HEK293 (cell line): ENCODE results near the gene TNFSF4.

Experiments
- CTCF ChIA-PET: fragments of 350-600 bp; formaldehyde crosslinking; extraction: SDS; loops from one replicate; lab custom pipeline; 2021; ENCODE audit warnings: antibody characterized with exemption; lab: Yijun Ruan, JAX
- POLR2A ChIA-PET: fragments of 300-600 bp; formaldehyde crosslinking; extraction: SDS; loops from one replicate; lab custom pipeline; 2020; ENCODE audit warnings: antibody characterized with exemption, inconsistent platforms; lab: Yijun Ruan, JAX
- H3K27ac ChIP-seq: fragments of 200-500 bp; sonication (Bioruptor generic); 2 replicates; pipeline ENCODE4 v1.5.1; 2014; ENCODE audit warnings: low read depth, low read length, control low read depth, inconsistent platforms; ENCODE audit errors: extremely low read depth
- H3K36me3 ChIP-seq, 2 experiments: fragments of 200-500 bp in 1 of 2; sonication (Bioruptor generic) in 1 of 2; 1 replicate in 1 of 2; 2 replicates in 1 of 2; pipeline ENCODE4 v1.5.1; 2014 to 2017; ENCODE audit warnings: inconsistent platforms in 2 of 2, low read length in 2 of 2; ENCODE audit not compliant: control insufficient read depth in 2 of 2, insufficient read depth in 1 of 2
- H3K4me1 ChIP-seq: fragments of 200-500 bp; sonication (Bioruptor generic); 2 replicates; pipeline ENCODE4 v1.5.1; 2014; ENCODE audit warnings: mild to moderate bottlenecking, low read length, inconsistent platforms; ENCODE audit not compliant: control insufficient read depth, insufficient read depth
- H3K4me3 ChIP-seq: 2 replicates; pipeline ENCODE4 v1.5.1; 2011; ENCODE audit warnings: low read depth, mild to moderate bottlenecking, control low read depth, low read length, moderate library complexity
- H3K9me3 ChIP-seq: fragments of 200-500 bp; sonication (Bioruptor generic); 2 replicates; pipeline ENCODE4 v1.5.1; 2014; ENCODE audit warnings: low read depth, low read length, inconsistent platforms; ENCODE audit not compliant: control insufficient read depth, insufficient read depth
- GLIS1 ChIP-seq: fragments of 450-650 bp; formaldehyde crosslinking; IDR thresholded peaks from 2 replicates; pipeline ENCODE4 v1.5.1; 2016; ENCODE audit warnings: missing biosample characterization, missing genetic modification characterization
- RBAK ChIP-seq: fragments of 450-650 bp; formaldehyde crosslinking; IDR thresholded peaks from 2 replicates; pipeline ENCODE4 v1.5.1; 2016; ENCODE audit warnings: missing biosample characterization, missing genetic modification characterization
- SP3 ChIP-seq: fragments of 450-650 bp; formaldehyde crosslinking; IDR thresholded peaks from 2 replicates; pipeline ENCODE4 v1.5.1; 2016; ENCODE audit warnings: missing biosample characterization, missing genetic modification characterization
- TRIM28 ChIP-seq: IDR thresholded peaks from 2 replicates; pipeline ENCODE4 v1.6.1; 2011; ENCODE audit warnings: low read length, control low read depth, borderline replicate concordance
- WT1 ChIP-seq: fragments of 450-650 bp; formaldehyde crosslinking; IDR thresholded peaks from 2 replicates; pipeline ENCODE4 v1.5.1; 2016; ENCODE audit warnings: missing biosample characterization, missing genetic modification characterization
- ZFHX2 ChIP-seq: fragments of 450-650 bp; formaldehyde crosslinking; conservative IDR thresholded peaks from 2 replicates; pipeline ENCODE4 v1.5.1; 2016; ENCODE audit warnings: missing biosample characterization, missing genetic modification characterization
- ZNF169 ChIP-seq: fragments of 450-650 bp; formaldehyde crosslinking; IDR thresholded peaks from 2 replicates; pipeline ENCODE4 v1.5.1; 2016; ENCODE audit warnings: missing biosample characterization, missing genetic modification characterization
- ZNF202 ChIP-seq: fragments of 450-650 bp; formaldehyde crosslinking; IDR thresholded peaks from 2 replicates; pipeline ENCODE4 v1.5.1; 2016; ENCODE audit warnings: missing biosample characterization, missing genetic modification characterization, borderline replicate concordance
- ZNF214 ChIP-seq: fragments of 450-650 bp; formaldehyde crosslinking; IDR thresholded peaks from 2 replicates; pipeline ENCODE4 v1.5.1; 2017; ENCODE audit warnings: missing biosample characterization, mild to moderate bottlenecking, missing genetic modification characterization, borderline replicate concordance
- ZNF302 ChIP-seq: fragments of 450-650 bp; formaldehyde crosslinking; IDR thresholded peaks from 2 replicates; pipeline ENCODE4 v1.5.1; 2016; ENCODE audit warnings: missing biosample characterization, missing genetic modification characterization, low read depth
- ZNF354C ChIP-seq: fragments of 450-650 bp; formaldehyde crosslinking; IDR thresholded peaks from 2 replicates; pipeline ENCODE4 v1.5.1; 2016; ENCODE audit warnings: missing biosample characterization, missing genetic modification characterization, low read depth, borderline replicate concordance
- ZNF529 ChIP-seq: fragments of 450-650 bp; formaldehyde crosslinking; IDR thresholded peaks from 2 replicates; pipeline ENCODE4 v1.5.1; 2017; ENCODE audit warnings: missing genetic modification characterization, missing biosample characterization; ENCODE audit not compliant: insufficient replicate concordance
- ZNF626 ChIP-seq: fragments of 450-650 bp; sonication (Bioruptor Pico); formaldehyde crosslinking; IDR thresholded peaks from 2 replicates; pipeline ENCODE4 v1.5.1; 2018; ENCODE audit warnings: missing biosample characterization, missing genetic modification characterization, inconsistent platforms
- ZNF654 ChIP-seq: fragments of 450-650 bp; formaldehyde crosslinking; IDR thresholded peaks from 2 replicates; pipeline ENCODE4 v1.5.1; 2016; ENCODE audit warnings: low read depth, missing biosample characterization, missing genetic modification characterization
- ZNF660 ChIP-seq: fragments of 450-650 bp; IDR thresholded peaks from 2 replicates; pipeline ENCODE4 v1.5.1; 2018; ENCODE audit warnings: missing biosample characterization, mild to moderate bottlenecking, missing genetic modification characterization
- ZNF664 ChIP-seq: fragments of 450-650 bp; formaldehyde crosslinking; IDR thresholded peaks from 2 replicates; pipeline ENCODE4 v1.5.1; 2016; ENCODE audit warnings: missing biosample characterization, missing genetic modification characterization
- ZNF707 ChIP-seq: fragments of 450-650 bp; formaldehyde crosslinking; IDR thresholded peaks from 2 replicates; pipeline ENCODE4 v1.5.1; 2016; ENCODE audit warnings: missing biosample characterization, missing genetic modification characterization
- ZNF777 ChIP-seq: fragments of 450-650 bp; formaldehyde crosslinking; IDR thresholded peaks from 2 replicates; pipeline ENCODE4 v1.5.1; 2017; ENCODE audit warnings: missing biosample characterization, missing genetic modification characterization, borderline replicate concordance
- ZNF785 ChIP-seq: fragments of 450-650 bp; formaldehyde crosslinking; IDR thresholded peaks from 2 replicates; pipeline ENCODE4 v1.5.1; 2016; ENCODE audit warnings: missing biosample characterization, missing genetic modification characterization
- TF ChIP-seq, protein P1 (sequence below): fragments of 450-650 bp; formaldehyde crosslinking; IDR thresholded peaks from 2 replicates; pipeline ENCODE4 v1.5.1; 2016; ENCODE audit warnings: missing biosample characterization, missing genetic modification characterization
- TF ChIP-seq, protein P2 (sequence below): fragments of 450-650 bp; formaldehyde crosslinking; conservative IDR thresholded peaks from 2 replicates; pipeline ENCODE4 v1.5.1; 2016; ENCODE audit warnings: low read depth, missing biosample characterization, missing genetic modification characterization
- TF ChIP-seq, protein P3 (sequence below): fragments of 450-650 bp; formaldehyde crosslinking; IDR thresholded peaks from 2 replicates; pipeline ENCODE4 v1.5.1; 2016; ENCODE audit warnings: missing biosample characterization, missing genetic modification characterization, low read depth
- TF ChIP-seq, protein P4 (sequence below): fragments of 450-650 bp; IDR thresholded peaks from 2 replicates; pipeline ENCODE4 v1.5.1; 2018; ENCODE audit warnings: missing biosample characterization, missing genetic modification characterization

Gene TNFSF4

DNA sequence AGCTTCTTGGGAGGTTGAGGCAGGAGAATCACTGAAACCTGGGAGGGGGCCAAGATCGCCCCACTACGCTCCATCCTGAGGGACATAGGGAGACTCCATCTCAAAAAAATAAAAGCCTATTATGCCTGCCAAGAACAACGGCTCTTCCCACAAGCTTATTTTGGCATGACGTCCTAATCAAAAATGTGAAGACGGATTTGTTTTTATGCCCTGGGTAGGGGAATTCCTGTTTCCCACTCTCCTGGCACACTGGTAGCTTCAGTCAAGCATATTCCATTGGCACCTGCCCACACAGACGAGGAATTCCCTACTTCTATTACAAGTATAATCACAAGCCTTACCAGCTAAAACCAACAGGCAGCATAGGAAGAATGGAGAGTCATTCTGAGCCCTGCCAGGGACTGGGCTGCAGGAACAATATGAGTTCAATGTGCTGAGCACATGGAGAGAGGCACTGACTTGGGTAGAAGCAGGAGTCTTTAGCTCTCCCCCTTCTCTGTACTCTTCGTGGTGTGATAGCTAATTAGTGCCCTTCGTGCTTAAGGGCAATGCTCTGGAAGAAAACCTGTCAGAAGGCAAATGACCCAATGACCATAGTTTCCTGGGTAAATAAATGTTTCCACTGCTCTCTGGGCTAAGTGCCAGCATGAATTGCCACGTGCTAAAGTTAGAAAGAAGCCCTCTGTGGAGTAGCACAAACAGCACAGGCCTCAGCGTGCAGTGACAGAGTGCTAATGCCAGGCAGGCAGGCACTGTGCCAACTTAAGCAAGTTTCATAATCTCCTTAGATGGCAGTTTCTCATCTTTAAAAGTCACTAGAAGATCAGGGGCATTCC, 16.8 kb downstream of the TNFSF4 start (continued):
- TF ChIP-seq ZNF626 (tag by site-specific recombination) (no peak), ZNF214 (no peak), ZNF654 (tag by site-specific recombination) (no peak), ZNF302 (tag by site-specific recombination) (no peak)
- TF ChIP-seq, protein P1, sequence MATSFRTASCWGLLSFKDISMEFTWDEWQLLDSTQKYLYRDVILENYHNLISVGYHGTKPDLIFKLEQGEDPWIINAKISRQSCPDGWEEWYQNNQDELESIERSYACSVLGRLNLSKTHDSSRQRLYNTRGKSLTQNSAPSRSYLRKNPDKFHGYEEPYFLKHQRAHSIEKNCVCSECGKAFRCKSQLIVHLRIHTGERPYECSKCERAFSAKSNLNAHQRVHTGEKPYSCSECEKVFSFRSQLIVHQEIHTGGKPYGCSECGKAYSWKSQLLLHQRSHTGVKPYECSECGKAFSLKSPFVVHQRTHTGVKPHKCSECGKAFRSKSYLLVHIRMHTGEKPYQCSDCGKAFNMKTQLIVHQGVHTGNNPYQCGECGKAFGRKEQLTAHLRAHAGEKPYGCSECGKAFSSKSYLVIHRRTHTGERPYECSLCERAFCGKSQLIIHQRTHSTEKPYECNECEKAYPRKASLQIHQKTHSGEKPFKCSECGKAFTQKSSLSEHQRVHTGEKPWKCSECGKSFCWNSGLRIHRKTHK (tag by site-specific recombination): no peak

DNA sequence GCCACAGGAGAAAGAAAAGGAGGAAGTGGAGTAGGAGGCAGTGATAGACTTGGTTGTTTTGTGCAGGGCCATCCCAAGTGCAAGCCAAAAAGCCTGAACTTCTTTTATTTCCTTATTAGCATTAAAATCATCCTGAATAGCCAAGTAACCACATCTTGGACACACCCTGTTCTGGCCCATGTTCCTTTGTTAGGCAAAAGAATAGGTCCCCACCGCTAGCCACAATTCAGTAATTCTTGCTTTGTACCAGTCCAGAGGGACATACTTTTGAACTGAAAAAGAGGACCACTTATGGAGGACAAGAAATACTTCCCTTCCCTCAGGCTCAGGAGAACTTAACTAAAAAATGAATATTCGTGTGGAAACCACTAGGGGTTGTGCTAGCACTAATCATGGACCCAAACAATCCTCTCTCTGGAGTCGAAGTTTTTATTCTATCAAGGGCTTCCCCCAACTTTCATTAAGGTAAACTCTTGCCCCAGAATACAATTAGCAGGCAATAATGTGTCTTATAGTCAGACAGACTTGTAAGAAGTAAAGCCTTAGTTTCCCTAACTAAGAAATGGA, 19.4 kb downstream of the TNFSF4 start:
- TF ChIP-seq ZNF202 (tag by site-specific recombination) (no peak), ZNF785 (no peak), ZNF354C (tag by site-specific recombination) (no peak), TRIM28 (no peak), GLIS1 (tag by site-specific recombination) (no peak)
- TF ChIP-seq, protein P2, sequence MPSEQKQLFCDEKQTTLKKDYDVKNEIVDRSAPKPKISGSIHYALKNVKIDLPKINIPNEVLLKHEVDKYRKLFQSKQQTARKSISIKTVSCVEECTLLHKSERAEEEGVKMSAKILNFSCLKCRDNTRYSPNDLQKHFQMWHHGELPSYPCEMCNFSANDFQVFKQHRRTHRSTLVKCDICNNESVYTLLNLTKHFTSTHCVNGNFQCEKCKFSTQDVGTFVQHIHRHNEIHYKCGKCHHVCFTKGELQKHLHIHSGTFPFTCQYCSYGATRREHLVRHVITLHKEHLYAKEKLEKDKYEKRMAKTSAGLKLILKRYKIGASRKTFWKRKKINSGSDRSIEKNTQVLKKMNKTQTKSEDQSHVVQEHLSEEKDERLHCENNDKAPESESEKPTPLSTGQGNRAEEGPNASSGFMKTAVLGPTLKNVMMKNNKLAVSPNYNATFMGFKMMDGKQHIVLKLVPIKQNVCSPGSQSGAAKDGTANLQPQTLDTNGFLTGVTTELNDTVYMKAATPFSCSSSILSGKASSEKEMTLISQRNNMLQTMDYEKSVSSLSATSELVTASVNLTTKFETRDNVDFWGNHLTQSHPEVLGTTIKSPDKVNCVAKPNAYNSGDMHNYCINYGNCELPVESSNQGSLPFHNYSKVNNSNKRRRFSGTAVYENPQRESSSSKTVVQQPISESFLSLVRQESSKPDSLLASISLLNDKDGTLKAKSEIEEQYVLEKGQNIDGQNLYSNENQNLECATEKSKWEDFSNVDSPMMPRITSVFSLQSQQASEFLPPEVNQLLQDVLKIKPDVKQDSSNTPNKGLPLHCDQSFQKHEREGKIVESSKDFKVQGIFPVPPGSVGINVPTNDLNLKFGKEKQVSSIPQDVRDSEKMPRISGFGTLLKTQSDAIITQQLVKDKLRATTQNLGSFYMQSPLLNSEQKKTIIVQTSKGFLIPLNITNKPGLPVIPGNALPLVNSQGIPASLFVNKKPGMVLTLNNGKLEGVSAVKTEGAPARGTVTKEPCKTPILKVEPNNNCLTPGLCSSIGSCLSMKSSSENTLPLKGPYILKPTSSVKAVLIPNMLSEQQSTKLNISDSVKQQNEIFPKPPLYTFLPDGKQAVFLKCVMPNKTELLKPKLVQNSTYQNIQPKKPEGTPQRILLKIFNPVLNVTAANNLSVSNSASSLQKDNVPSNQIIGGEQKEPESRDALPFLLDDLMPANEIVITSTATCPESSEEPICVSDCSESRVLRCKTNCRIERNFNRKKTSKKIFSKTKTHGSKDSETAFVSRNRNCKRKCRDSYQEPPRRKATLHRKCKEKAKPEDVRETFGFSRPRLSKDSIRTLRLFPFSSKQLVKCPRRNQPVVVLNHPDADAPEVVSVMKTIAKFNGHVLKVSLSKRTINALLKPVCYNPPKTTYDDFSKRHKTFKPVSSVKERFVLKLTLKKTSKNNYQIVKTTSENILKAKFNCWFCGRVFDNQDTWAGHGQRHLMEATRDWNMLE (tag by site-specific recombination): no peak
- TF ChIP-seq, protein P3, sequence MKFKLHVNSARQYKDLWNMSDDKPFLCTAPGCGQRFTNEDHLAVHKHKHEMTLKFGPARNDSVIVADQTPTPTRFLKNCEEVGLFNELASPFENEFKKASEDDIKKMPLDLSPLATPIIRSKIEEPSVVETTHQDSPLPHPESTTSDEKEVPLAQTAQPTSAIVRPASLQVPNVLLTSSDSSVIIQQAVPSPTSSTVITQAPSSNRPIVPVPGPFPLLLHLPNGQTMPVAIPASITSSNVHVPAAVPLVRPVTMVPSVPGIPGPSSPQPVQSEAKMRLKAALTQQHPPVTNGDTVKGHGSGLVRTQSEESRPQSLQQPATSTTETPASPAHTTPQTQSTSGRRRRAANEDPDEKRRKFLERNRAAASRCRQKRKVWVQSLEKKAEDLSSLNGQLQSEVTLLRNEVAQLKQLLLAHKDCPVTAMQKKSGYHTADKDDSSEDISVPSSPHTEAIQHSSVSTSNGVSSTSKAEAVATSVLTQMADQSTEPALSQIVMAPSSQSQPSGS: no peak
- Histone ChIP-seq H3K9me3 (no peaks in the 10 kb centered on the region), H3K36me3 (no peaks in the 10 kb centered on the region), H3K27ac (no peak overlapping the region), H3K4me1 (peaks cover 5% of the 10 kb centered on the region; the same call in 1 of the 2 replicates), H3K4me3 (no peak overlapping the region)
- ChIA-PET CTCF (interaction anchor here (0.7 kb wide), 1 partner anchor 805 kb away, joined by 4 read pairs; no protein-coding TSS in a partner anchor), POLR2A (no interaction called here)

DNA sequence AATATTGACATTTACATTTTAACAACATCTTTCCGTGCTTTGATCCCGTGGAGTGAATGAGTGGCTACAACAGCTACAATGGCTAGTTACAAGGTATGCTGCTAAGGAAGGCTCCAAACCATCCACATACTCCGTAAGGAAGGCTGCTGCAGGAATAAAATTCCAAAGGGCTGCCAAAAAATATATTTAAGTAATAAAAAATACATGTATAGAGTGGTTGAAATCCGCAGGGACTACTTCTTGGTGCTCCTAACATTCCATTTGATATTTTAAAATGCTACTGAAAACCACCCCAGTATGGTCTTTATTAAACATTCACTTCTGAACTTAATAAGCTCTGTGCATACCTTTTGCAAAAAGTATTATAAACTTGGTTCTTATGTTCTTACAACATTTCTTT, 25.3 kb downstream of the TNFSF4 start:
- Histone ChIP-seq H3K4me3 (no peak overlapping the region), H3K4me1 (no peaks in the 10 kb centered on the region), H3K36me3 (no peaks in the 10 kb centered on the region), H3K9me3 (no peaks in the 10 kb centered on the region), H3K27ac (no peak overlapping the region)
- POLR2A ChIA-PET: no interaction called here
- CTCF ChIA-PET: interaction anchor here (0.6 kb wide), 1 partner anchor 571 kb away, joined by 3 read pairs; no protein-coding TSS in a partner anchor
- TF ChIP-seq ZFHX2 (tag by site-specific recombination) (no peak), ZNF529 (no peak), ZNF777 (tag by site-specific recombination) (no peak), ZNF707 (no peak), RBAK (tag by site-specific recombination) (no peak), ZNF169 (tag by site-specific recombination) (no peak), ZNF660 (tag by site-specific recombination) (no peak), ZNF214 (no peak), ZNF664 (tag by site-specific recombination) (no peak), SP3 (tag by site-specific recombination) (no peak), GLIS1 (tag by site-specific recombination) (no peak), ZNF354C (tag by site-specific recombination) (no peak), WT1 (tag by site-specific recombination) (no peak)
- TF ChIP-seq, protein P4, sequence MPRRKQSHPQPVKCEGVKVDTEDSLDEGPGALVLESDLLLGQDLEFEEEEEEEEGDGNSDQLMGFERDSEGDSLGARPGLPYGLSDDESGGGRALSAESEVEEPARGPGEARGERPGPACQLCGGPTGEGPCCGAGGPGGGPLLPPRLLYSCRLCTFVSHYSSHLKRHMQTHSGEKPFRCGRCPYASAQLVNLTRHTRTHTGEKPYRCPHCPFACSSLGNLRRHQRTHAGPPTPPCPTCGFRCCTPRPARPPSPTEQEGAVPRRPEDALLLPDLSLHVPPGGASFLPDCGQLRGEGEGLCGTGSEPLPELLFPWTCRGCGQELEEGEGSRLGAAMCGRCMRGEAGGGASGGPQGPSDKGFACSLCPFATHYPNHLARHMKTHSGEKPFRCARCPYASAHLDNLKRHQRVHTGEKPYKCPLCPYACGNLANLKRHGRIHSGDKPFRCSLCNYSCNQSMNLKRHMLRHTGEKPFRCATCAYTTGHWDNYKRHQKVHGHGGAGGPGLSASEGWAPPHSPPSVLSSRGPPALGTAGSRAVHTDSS (tag by site-specific recombination): no peak
